ENCODE results near the gene RASGRF1.

The RASGRF1 gene

GRCh38 chr15:79094611-79095021, 4.0 kb upstream of the RASGRF1 start:
- DNase-seq (ENCODE audit: low read depth in 2 of 2) = no peak

GRCh38 chr15:79093352-79093935, 2.9 kb upstream of the RASGRF1 start:
- DNase-seq (ENCODE audit: low read depth in 2 of 2) = no peak

GRCh38 chr15:79092382-79092781, 1.8 kb upstream of the RASGRF1 start:
- no peak for DNase-seq (ENCODE audit: low read depth in 2 of 2)

GRCh38 chr15:79091204-79091867, 756 bp upstream of the RASGRF1 start:
- no peak for DNase-seq (ENCODE audit: low read depth in 2 of 2)

GRCh38 chr15:79089890-79090486, 592 bp downstream of the RASGRF1 start:
- DNase-seq (ENCODE audit: low read depth in 2 of 2) = no peak

GRCh38 chr15:79089331-79089889, 1.2 kb downstream of the RASGRF1 start:
- DNase-seq (ENCODE audit: low read depth in 2 of 2) = no peak

- no peak for DNase-seq (ENCODE audit: low read depth in 2 of 2)
These were observed 2.0 kb downstream of the RASGRF1 start for GRCh38 chr15:79088426-79089205.

GRCh38 chr15:79086814-79087213, 3.8 kb downstream of the RASGRF1 start:
- DNase-seq (ENCODE audit: low read depth in 2 of 2) = no peak

GRCh38 chr15:79084308-79084968, 6.1 kb downstream of the RASGRF1 start:
- DNase-seq (ENCODE audit: low read depth in 2 of 2) = no peak

GRCh38 chr15:79083154-79083553, 7.4 kb downstream of the RASGRF1 start:
- DNase-seq (ENCODE audit: low read depth in 2 of 2) = no peak

GRCh38 chr15:79082363-79083070, 8.1 kb downstream of the RASGRF1 start:
- no peak for DNase-seq (ENCODE audit: low read depth in 2 of 2)

- DNase-seq (ENCODE audit: low read depth in 2 of 2) = no peak
These were observed 11.7 kb downstream of the RASGRF1 start for GRCh38 chr15:79078763-79079410.

GRCh38 chr15:79078003-79078402, 12.6 kb downstream of the RASGRF1 start:
- DNase-seq (ENCODE audit: low read depth in 2 of 2) = no peak

- DNase-seq (ENCODE audit: low read depth in 2 of 2) = no peak
These were observed 13.9 kb downstream of the RASGRF1 start for GRCh38 chr15:79076661-79077060.

GRCh38 chr15:79075256-79075655, 15.3 kb downstream of the RASGRF1 start:
- DNase-seq (ENCODE audit: low read depth in 2 of 2) = no peak

GRCh38 chr15:79073336-79073735, 17.2 kb downstream of the RASGRF1 start:
- DNase-seq (ENCODE audit: low read depth in 2 of 2) = no peak

- no peak for DNase-seq (ENCODE audit: low read depth in 2 of 2)
These were observed 18.7 kb downstream of the RASGRF1 start for GRCh38 chr15:79071901-79072300.

- DNase-seq (ENCODE audit: low read depth in 2 of 2) = no peak
These were observed 21.8 kb downstream of the RASGRF1 start for GRCh38 chr15:79068790-79069189.

- no peak for DNase-seq (ENCODE audit: low read depth in 2 of 2)
These were observed 22.6 kb downstream of the RASGRF1 start for GRCh38 chr15:79067969-79068368.

- DNase-seq (ENCODE audit: low read depth in 2 of 2) = no peak
These were observed 23.3 kb downstream of the RASGRF1 start for GRCh38 chr15:79067072-79067833.

All from activated CD8-positive, alpha-beta memory T cell treated with anti-CD3 and anti-CD28 coated beads for 4 hours (primary cell).